Activated T-helper 2 cell treated with anti-CD3 and anti-CD28 coated beads, Interferon-gamma antibody, Interleukin-2, Interleukin-4, amounts not matched to agents 10 μg/mL and 5 μg/mL and 100 μg/mL, durations not matched to agents 14 hours and 24 hours and 36 hours (primary cell): ENCODE results near the gene PPP3CA. TPM values are rescaled to one million over a fixed set of nuclear protein-coding genes. Genes with fewer than 3 reads are reported as not detected.

ENCODE experiments used
- DNase-seq: peaks from one replicate; pipeline ENCODE4 v3.0.0; 2021; ENCODE audit warnings: low spot score
- H3K27ac Mint-ChIP-seq: one replicate; pipeline ENCODE4 v1.8.0; 2021; ENCODE audit warnings: mixed read lengths
- H3K27me3 Mint-ChIP-seq: one replicate; pipeline ENCODE4 v1.8.0; 2021; ENCODE audit warnings: low read depth, mixed read lengths
- H3K36me3 Mint-ChIP-seq: one replicate; pipeline ENCODE4 v1.8.0; 2021; ENCODE audit warnings: low read depth, mixed read lengths
- H3K4me1 Mint-ChIP-seq: one replicate; pipeline ENCODE4 v1.8.0; 2021; ENCODE audit warnings: low read depth, mixed read lengths
- H3K4me3 Mint-ChIP-seq: one replicate; pipeline ENCODE4 v1.8.0; 2021; ENCODE audit warnings: low read depth, mild to moderate bottlenecking, moderate library complexity, mixed read lengths
- H3K9me3 Mint-ChIP-seq: one replicate; pipeline ENCODE4 v1.8.0; 2021; ENCODE audit warnings: mixed read lengths
- intact Hi-C: fragments of 100-400 bp; cut with micrococcal nuclease; formaldehyde crosslinking; loops from one replicate; pipeline ENCODE4 v1.15.1; 2023
- total RNA-seq: library from RNA; stranded (reverse); gene quantifications from 2 replicates; pipeline ENCODE4 v1.2.3, GENCODE V29; 2022

The PPP3CA gene
- total RNA-seq, 1 donor from 2014 or later = 7.2 TPM

DNA sequence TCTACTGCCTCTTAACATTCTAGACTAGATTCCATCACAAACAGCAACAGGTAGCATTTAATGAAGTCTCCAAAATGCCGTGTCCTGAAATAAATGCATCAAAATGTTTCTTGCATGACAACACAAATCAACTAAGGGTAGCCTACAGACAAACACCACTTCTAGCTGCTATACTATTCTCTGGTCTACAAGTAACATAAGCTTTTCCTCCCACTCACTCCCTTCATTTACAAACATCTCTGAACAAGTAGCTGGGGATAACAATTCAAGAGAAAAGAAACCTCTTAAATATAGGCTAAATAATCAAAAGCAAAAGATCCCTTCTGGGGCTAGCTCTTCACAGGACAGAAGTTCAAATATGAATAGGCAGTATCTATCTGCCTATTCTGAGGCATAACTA, 20.8 kb downstream of the PPP3CA start:
- H3K9me3 Mint-ChIP-seq = no peaks in the 10 kb centered on the region
- H3K27ac Mint-ChIP-seq = no peak overlapping the region
- intact Hi-C loops = loop anchor here (5.0 kb wide), 2 partner anchors 169 to 201 kb away; no protein-coding TSS in a partner anchor
- H3K36me3 Mint-ChIP-seq = peaks cover 8% of the 10 kb centered on the region
- H3K4me3 Mint-ChIP-seq = no peak overlapping the region
- DNase-seq = no peak
- H3K27me3 Mint-ChIP-seq = peaks cover 24% of the 10 kb centered on the region
- peaks cover 34% of the 10 kb centered on the region for H3K4me1 Mint-ChIP-seq

DNA sequence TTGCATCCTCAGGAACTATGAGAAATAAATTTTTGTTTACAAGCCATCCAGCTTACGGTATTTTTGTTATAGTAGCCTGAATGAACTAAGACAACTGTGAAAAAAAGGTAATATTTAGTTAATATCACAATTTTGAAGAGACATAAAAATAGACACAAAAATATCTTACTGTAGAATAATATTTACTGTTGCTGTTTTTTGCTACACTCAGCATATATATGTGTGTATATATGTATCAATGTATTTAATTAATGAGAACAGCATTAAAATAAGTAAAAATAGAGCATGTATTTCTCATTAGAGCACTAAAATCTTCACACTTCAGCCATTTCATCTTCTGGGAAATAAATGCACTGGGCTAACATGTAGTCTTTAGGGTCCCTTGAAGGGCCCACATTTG, 24.6 kb downstream of the PPP3CA start:
- H3K4me1 Mint-ChIP-seq = peaks cover 10% of the 10 kb centered on the region
- peaks cover 21% of the 10 kb centered on the region for H3K27me3 Mint-ChIP-seq
- intact Hi-C loops = no loop called here
- no peak overlapping the region for H3K27ac Mint-ChIP-seq
- no peak for DNase-seq
- H3K4me3 Mint-ChIP-seq = no peak overlapping the region
- H3K36me3 Mint-ChIP-seq = peaks cover 8% of the 10 kb centered on the region
- H3K9me3 Mint-ChIP-seq = no peaks in the 10 kb centered on the region

DNA sequence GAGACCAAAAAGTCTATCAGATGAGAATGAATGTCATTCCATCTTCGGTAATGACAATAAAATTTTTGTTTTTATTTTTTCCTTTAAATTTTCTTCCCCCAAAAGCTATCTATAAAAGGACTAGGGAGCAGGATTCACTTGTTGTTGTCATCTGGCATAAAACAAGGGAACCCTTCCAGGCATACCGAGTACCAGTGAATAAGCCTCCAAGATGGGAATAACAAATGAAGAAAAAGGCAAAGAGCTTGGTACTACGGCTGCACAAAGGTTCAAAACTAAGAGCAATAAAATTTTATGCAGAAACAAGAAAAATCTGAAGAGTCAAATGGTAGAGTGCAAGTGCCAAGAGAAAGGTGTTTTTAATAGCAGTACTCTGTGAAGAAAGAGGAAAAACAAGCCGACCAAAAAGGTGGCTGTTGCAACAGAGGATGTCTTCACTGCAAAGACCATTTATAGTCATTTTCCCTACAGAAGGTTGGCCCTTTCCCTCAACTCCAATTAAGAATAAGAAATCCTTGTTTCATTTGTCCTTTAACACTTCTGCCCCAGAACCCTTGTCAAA, 25.8 kb downstream of the PPP3CA start:
- intact Hi-C loops = no loop called here

DNA sequence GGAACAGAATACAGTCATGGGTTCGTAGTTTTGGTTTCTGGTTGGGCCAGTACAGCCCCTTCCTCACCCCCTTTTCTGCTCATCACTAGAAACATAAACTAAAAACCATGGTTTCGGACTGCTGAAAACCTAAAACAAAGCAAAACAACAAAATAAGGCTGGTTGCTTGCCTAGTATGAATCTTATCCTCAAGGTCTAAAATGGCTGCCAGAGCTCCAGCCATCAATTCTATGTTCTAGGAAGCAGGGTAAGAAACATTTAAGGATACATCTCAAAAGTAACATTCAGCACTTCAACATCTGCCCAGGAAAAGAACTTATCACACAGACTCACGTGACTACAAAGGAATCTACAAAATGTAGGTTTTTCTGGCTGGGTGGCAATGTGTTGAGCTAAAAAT, 31.5 kb downstream of the PPP3CA start:
- Mint-ChIP-seq H3K27ac (no peak overlapping the region), H3K27me3 (peaks cover 2% of the 10 kb centered on the region), H3K4me1 (no peaks in the 10 kb centered on the region), H3K9me3 (peaks cover 6% of the 10 kb centered on the region), H3K36me3 (no peaks in the 10 kb centered on the region), H3K4me3 (no peak overlapping the region)
- intact Hi-C loops = no loop called here
- DNase-seq = no peak

More for the DNA sequence above, 25.8 kb downstream of the PPP3CA start:
- H3K36me3 Mint-ChIP-seq = peaks cover 5% of the 10 kb centered on the region
- H3K9me3 Mint-ChIP-seq = no peaks in the 10 kb centered on the region
- H3K27me3 Mint-ChIP-seq = peaks cover 19% of the 10 kb centered on the region
- no peak overlapping the region for H3K27ac Mint-ChIP-seq
- H3K4me3 Mint-ChIP-seq = no peak overlapping the region
- peaks cover 3% of the 10 kb centered on the region for H3K4me1 Mint-ChIP-seq
- DNase-seq = no peak

DNA sequence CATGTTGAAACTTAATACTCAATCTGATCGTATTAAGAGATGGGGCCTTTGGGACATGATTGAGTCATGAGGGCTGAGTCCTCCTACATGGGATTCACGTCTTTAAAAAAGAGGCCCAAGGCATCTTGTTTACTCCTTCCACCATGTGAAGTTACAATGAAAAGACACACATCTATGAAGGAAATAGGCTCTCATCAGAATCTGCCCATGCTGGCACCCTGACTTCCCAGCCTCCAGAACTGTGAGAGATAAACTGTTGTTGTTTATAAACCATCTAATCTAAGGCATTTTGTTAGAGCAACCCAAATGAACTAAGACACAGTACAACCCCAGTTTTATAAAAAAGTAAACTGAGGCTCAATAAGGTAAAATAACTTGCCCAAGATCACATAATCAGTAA, 32.3 kb downstream of the PPP3CA start:
- Mint-ChIP-seq H3K4me3 (no peak overlapping the region), H3K27ac (no peak overlapping the region), H3K9me3 (peaks cover 6% of the 10 kb centered on the region), H3K36me3 (no peaks in the 10 kb centered on the region), H3K27me3 (peaks cover 2% of the 10 kb centered on the region), H3K4me1 (peaks cover 1% of the 10 kb centered on the region)
- intact Hi-C loops = no loop called here
- DNase-seq = no peak

DNA sequence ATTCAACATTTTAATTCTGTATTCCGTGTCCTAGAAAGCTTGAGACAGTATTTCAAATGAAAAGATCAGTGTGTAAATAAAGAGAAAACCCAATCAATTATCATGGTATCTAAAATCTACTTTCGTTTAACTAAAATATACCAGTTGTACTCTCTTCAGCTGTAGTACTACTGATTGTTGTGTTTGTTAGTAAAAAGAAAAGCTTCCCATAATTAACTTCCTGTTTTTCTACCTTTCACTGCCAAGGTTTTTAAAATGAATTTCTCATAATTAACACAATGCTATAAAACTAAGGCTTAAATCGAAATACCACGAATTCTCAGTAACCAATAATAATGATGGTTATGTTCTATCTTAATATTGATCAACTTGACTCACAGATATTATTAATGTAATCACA, 37.4 kb downstream of the PPP3CA start:
- no peaks in the 10 kb centered on the region for H3K9me3 Mint-ChIP-seq
- peaks cover 2% of the 10 kb centered on the region for H3K27me3 Mint-ChIP-seq
- no peak overlapping the region for H3K4me3 Mint-ChIP-seq
- no peak for DNase-seq
- intact Hi-C loops = no loop called here
- no peak overlapping the region for H3K27ac Mint-ChIP-seq
- peaks cover 17% of the 10 kb centered on the region for H3K4me1 Mint-ChIP-seq
- H3K36me3 Mint-ChIP-seq = no peaks in the 10 kb centered on the region

DNA sequence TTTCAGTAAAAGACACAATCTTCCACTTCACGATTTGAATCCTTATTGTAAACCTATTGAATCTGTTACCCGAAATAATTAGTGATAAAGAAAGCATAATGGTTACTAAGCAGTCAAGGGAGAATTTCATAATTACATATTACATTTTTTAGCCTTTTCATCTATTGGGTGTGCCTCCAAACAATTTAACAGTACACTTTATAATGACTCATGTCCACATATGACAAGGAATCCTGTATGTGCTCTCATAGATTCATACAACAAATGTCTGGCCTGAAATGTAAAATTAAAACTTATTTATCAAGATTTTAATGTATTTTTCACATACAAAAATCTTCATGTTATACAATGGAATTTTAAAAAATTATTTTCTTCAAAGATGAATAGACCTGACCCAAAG, 39.4 kb downstream of the PPP3CA start:
- intact Hi-C loops = no loop called here
- Mint-ChIP-seq H3K27me3 (peaks cover 4% of the 10 kb centered on the region), H3K27ac (no peak overlapping the region), H3K4me3 (no peak overlapping the region), H3K9me3 (no peaks in the 10 kb centered on the region), H3K4me1 (peaks cover 17% of the 10 kb centered on the region), H3K36me3 (no peaks in the 10 kb centered on the region)
- no peak for DNase-seq

DNA sequence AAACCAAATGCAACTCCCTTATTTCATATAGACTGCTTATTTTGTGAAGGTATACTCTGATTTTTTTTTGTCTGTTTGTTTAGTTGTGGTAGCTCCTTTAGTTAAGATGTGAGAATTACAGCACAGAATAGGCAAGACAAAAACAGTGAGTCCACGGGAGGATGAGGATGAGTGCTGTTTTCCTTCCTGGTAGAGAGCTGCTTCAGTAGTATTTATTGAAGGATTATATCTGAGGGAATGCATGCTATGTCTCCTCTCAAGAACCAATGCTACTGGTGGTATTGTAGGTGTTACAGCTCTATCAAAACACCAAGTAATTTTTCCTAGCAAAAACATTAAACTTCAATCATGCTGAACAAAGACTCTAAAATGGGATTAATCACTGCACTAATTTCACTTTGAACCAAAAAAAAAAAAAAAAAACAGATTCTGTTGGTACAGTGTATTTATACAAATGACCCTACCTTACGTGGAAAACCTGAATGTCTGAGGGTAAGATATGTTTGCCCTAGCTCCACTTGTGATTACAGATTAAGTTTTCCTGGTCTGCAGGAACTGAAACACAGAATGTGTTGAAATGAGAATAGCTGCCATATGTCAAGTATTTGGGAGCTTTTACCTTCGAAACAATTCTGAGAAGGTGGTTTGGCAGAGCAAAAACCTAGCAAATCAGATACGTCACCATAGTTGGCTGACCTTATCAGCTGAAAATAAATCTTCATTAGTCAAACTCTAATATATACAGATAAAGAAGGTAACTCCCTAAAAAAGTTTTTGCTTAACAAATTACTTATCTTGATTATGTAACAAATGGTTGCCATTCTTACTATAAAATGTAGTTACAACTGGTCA, 40.3 kb downstream of the PPP3CA start:
- no peak overlapping the region for H3K4me3 Mint-ChIP-seq
- peaks cover 4% of the 10 kb centered on the region for H3K27me3 Mint-ChIP-seq
- H3K4me1 Mint-ChIP-seq = peaks cover 17% of the 10 kb centered on the region
- H3K9me3 Mint-ChIP-seq = no peaks in the 10 kb centered on the region
- no peak overlapping the region for H3K27ac Mint-ChIP-seq
- intact Hi-C loops = no loop called here
- no peaks in the 10 kb centered on the region for H3K36me3 Mint-ChIP-seq
- DNase-seq = no peak

DNA sequence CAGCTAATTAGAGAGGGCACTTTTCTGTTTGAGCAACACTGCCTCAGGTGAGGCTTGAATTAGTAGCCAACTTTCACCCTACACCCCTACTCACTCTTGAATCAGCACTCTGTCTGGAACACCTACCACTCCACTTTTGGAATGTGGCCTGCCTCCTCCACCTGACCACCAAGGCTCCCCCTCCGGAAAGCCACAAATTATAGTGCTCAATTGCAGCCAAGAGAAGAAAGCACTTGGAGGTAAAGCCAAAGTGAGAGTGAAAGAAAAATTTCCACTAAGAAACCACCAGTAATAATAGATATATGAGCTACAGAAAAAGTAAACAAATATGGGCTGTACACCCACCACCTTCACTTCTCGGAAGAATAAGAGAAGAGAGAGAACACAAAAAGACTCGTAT, 41.1 kb downstream of the PPP3CA start:
- DNase-seq = no peak
- Mint-ChIP-seq H3K27me3 (peaks cover 4% of the 10 kb centered on the region), H3K4me1 (peaks cover 17% of the 10 kb centered on the region), H3K9me3 (no peaks in the 10 kb centered on the region), H3K36me3 (no peaks in the 10 kb centered on the region), H3K4me3 (no peak overlapping the region), H3K27ac (no peak overlapping the region)
- intact Hi-C loops = no loop called here

DNA sequence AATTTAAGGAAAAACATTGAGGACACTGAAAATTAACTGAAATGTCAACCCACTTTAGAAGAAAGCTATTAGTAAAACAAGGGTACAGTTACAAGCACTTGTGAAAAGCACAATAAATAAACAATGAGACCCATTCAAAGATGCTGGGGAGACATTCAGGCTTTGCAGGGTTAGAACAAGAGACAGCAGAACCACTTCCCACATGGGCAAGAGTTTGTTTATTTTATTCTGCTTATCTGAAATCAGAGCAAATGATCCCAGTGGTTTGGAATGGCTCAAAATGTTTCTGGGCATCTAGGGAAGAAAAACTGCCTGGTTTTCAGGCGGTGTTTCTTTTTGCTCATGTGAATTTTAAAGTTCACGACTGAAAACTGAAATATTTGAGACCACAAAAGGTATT, 42.4 kb downstream of the PPP3CA start:
- Mint-ChIP-seq H3K27ac (no peak overlapping the region), H3K4me1 (peaks cover 17% of the 10 kb centered on the region), H3K27me3 (peaks cover 4% of the 10 kb centered on the region), H3K9me3 (no peaks in the 10 kb centered on the region), H3K36me3 (no peaks in the 10 kb centered on the region), H3K4me3 (no peak overlapping the region)
- DNase-seq = no peak
- intact Hi-C loops = no loop called here

DNA sequence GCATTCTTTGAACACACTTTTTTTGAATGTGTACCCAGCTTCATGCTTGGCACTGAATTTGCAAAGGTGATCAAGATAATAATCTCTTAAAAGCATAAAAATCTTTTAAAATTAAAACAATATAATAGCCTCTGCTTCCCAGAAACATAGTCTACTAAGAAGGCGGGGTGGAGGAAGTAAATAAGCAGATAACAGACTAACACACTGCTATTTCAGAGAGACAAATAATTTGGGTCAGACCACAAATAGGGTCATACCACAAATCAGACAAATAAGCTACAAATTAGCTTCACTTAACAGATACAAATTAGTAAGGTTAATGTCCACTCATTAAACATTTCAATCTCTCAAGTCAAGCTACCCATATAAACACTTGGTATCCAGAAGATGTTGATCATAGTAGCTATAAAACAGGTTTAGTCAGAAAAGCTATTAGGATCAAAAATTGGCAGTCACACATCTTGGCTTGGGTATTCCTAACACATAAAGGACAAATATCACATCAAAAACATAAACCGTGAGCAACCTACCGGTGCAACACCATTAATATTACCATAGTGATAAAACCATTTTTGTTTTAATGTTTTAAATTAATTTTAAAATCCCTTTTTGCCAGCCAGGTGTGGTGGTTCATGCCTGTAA, 47.3 kb downstream of the PPP3CA start:
- peaks cover 4% of the 10 kb centered on the region for H3K27me3 Mint-ChIP-seq
- H3K27ac Mint-ChIP-seq = no peak overlapping the region
- H3K4me1 Mint-ChIP-seq = peaks cover 3% of the 10 kb centered on the region
- DNase-seq = no peak
- H3K9me3 Mint-ChIP-seq = no peaks in the 10 kb centered on the region
- intact Hi-C loops = no loop called here
- H3K36me3 Mint-ChIP-seq = no peaks in the 10 kb centered on the region
- H3K4me3 Mint-ChIP-seq = no peak overlapping the region

DNA sequence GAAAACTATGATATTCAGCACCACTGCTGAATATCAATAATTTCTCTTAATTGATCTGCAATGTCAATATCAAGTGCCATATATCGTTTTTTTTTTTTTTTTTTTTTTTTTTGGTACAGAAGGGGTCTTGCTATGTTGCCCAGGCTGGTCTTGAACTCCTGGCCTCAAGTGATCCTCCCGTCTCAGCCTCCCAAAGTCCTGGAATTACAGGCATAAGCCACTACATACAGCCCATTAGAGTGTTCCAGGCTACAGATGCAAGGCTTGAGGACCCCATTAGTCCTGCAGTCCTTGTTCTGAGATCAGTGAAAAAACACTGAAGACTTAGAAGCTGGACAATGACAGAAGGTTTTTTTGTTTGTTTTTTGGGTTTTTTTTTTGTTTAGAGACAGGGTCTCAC, 48.3 kb downstream of the PPP3CA start:
- Mint-ChIP-seq H3K27me3 (peaks cover 2% of the 10 kb centered on the region), H3K4me1 (peaks cover 2% of the 10 kb centered on the region), H3K36me3 (no peaks in the 10 kb centered on the region), H3K4me3 (no peak overlapping the region), H3K27ac (no peak overlapping the region), H3K9me3 (no peaks in the 10 kb centered on the region)
- intact Hi-C loops = no loop called here
- DNase-seq = no peak

DNA sequence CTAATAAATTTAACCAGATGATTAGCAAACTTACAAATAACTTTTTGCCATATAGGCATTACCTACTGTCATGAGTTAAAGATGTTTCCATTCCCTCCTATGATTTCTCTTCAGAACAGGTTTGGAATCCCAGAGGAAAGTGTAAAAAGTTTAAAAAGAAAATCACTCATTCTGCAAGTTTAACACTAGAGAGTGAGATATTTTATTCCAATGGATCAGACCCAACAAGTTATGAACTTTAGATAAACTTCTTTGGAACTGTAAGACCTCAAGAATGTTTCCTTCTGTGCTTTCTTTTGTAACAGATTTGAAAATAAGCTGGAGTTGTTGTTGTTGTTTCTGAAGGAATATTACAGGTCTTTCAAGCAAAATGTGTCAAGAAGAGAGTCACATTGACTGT, 51.6 kb downstream of the PPP3CA start:
- H3K4me1 Mint-ChIP-seq = peaks cover under 1% of the 10 kb centered on the region
- intact Hi-C loops = no loop called here
- H3K4me3 Mint-ChIP-seq = no peak overlapping the region
- no peak for DNase-seq
- no peaks in the 10 kb centered on the region for H3K36me3 Mint-ChIP-seq
- H3K27me3 Mint-ChIP-seq = peaks cover 2% of the 10 kb centered on the region
- H3K9me3 Mint-ChIP-seq = no peaks in the 10 kb centered on the region
- no peak overlapping the region for H3K27ac Mint-ChIP-seq
